Measurements from ENCODE around the gene ADAM22.

ADAM22 gene

GRCh38 chr7:87966271-87966670 is 32.2 kb downstream of the ADAM22 start:
- TF ChIP-seq CTCF (IDR thresholded peaks at IDR 0.05), result no peak
- DNase-seq (ENCODE audit: low spot score), result no peak
- Histone ChIP-seq H3K4me3 (no peak overlapping the region), H3K27ac (no peak overlapping the region)

- H3K27ac ChIP-seq, result no peak overlapping the region
- DNase-seq (ENCODE audit: low spot score), result no peak
- no peak overlapping the region for H3K4me3 ChIP-seq
- TF ChIP-seq CTCF (IDR thresholded peaks at IDR 0.05), result no peak
Measured at GRCh38 chr7:87968021-87968420, 34.0 kb downstream of the ADAM22 start.

GRCh38 chr7:87982116-87982515 is 48.1 kb downstream of the ADAM22 start:
- DNase-seq (ENCODE audit: low spot score), result no peak
- no peak overlapping the region for H3K4me3 ChIP-seq
- no peak for TF ChIP-seq CTCF (IDR thresholded peaks at IDR 0.05)

GRCh38 chr7:87984088-87984487 is 50.0 kb downstream of the ADAM22 start:
- H3K4me3 ChIP-seq, result no peak overlapping the region
- DNase-seq (ENCODE audit: low spot score), result no peak
- no peak for TF ChIP-seq CTCF (IDR thresholded peaks at IDR 0.05)
- no peak overlapping the region for H3K27ac ChIP-seq

More at GRCh38 chr7:87982116-87982515, 48.1 kb downstream of the ADAM22 start:
- no peak overlapping the region for H3K27ac ChIP-seq

GRCh38 chr7:87993269-87993668 is 59.2 kb downstream of the ADAM22 start:
- Histone ChIP-seq H3K4me3 (no peak overlapping the region), H3K27ac (no peak overlapping the region)
- no peak for DNase-seq (ENCODE audit: low spot score)
- TF ChIP-seq CTCF (IDR thresholded peaks at IDR 0.05), result no peak

GRCh38 chr7:87999261-87999660 is 65.2 kb downstream of the ADAM22 start:
- no peak for DNase-seq (ENCODE audit: low spot score)
- TF ChIP-seq CTCF (IDR thresholded peaks at IDR 0.05), result no peak
- Histone ChIP-seq H3K4me3 (no peak overlapping the region), H3K27ac (no peak overlapping the region)

GRCh38 chr7:88001744-88002530 is 67.9 kb downstream of the ADAM22 start:
- Histone ChIP-seq H3K27ac (no peak overlapping the region), H3K4me3 (no peak overlapping the region)
- no peak for DNase-seq (ENCODE audit: low spot score)
- no peak for TF ChIP-seq CTCF (IDR thresholded peaks at IDR 0.05)
